Measurements from ENCODE around the gene MRPL4. TPM values are rescaled to one million over a fixed set of nuclear protein-coding genes. Genes with fewer than 3 reads are reported as not detected.

The MRPL4 gene
- total RNA-seq: 90.5 TPM

GRCh38 chr19:10251792-10252694, at the start of gene MRPL4:
Gene MRPL4, plus strand, starts transcription at chr19:10252214. Its CDS starts 40 bp downstream, at chr19:10252254.
- peak; percentile 90 to 99 (median 97) for DNase-seq (ENCODE audit: low read depth in 2 of 3, low spot score in 2 of 3)

DNA sequence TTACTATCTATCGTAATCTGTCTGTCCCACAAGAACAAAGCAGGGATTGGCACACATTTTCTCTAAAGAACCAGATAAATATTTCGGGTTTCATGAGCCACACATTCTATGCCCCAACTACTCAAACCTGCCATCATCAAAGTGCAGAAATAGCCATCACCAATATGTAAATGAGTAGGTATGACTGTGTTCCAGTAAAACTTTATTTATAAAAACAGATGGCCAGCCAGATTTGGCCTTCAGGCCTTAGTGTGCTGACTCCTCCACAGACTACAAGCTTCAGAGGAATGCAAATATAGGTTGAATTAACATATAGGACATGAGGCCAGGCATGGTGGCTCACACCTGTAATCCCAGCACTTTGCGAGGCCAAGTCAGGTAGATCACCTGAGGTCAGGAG, 48.3 kb upstream of the MRPL4 start:
- DNase-seq (ENCODE audit: low read depth in 2 of 3, low spot score in 2 of 3): no peak

GRCh38 chr19:10205636-10206035, 46.4 kb upstream of the MRPL4 start:
- DNase-seq (ENCODE audit: low read depth in 2 of 3, low spot score in 2 of 3): no peak

- DNase-seq (ENCODE audit: low read depth in 2 of 3, low spot score in 2 of 3): no peak
Observed at GRCh38 chr19:10206226-10206885, 45.7 kb upstream of the MRPL4 start.

DNA sequence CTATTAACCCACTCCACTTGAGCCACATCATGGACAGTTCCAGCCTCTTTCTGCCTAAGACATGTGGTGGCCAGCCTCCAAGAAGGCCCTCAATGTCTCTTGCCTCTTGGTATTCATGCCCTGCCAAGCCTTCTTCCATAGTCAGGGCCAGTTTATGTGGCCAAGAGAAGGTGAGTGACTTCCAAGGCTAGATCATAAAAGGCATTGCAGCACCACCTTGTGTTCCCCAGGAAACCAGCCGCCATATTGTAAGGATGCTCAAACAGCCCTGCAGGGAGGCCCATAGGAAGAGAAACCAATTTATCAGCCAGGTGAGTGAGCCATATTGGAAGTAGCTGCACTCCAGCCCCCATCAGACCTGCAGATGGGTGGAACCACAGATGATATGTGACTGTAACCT, 45.0 kb upstream of the MRPL4 start:
- DNase-seq (ENCODE audit: low read depth in 2 of 3, low spot score in 2 of 3): no peak

DNA sequence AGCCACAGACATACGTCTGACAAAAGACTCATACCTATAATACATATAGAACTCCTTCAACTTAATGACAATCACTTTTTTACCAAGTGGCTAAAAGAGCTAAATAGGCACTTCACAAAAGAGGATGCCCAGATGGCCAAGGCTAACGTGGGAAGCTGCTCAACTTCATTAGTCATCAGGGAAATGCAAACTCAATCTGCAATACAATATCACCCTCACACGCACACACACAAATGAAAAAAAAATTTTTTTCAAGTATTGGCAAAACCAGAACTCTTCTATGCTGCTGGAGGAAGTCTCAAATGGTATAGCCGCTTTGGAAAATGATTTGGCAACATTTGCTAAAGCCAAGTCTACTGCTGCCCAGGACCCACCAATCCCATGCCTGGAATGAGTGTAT, 42.7 kb upstream of the MRPL4 start:
- DNase-seq (ENCODE audit: low read depth in 2 of 3, low spot score in 2 of 3): no peak

DNA sequence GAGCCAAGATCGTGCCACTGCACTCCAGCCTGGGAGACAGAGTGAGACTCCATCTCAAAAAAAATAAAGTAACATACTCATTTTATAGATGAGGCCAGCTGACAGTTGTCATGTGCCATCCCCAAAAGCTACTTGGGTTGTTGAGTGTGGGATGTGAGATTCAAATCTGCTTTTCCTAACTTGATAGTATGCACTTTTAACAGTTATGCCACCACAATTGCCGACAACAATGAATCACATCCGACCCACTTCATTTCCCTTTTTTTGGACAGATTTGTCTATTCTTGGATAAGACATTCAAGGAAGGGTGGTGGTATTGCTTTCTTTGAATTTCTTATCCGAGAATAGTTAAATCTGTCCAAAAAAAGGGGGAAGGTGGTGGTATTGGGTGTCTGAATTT, 41.0 kb upstream of the MRPL4 start:
- DNase-seq (ENCODE audit: low read depth in 2 of 3, low spot score in 2 of 3): no peak

- DNase-seq (ENCODE audit: low read depth in 2 of 3, low spot score in 2 of 3): no peak
Observed at GRCh38 chr19:10211691-10212090, 40.3 kb upstream of the MRPL4 start.

GRCh38 chr19:10214784-10215183, 37.2 kb upstream of the MRPL4 start:
- no peak for DNase-seq (ENCODE audit: low read depth in 2 of 3, low spot score in 2 of 3)

- DNase-seq (ENCODE audit: low read depth in 2 of 3, low spot score in 2 of 3): no peak
Observed at GRCh38 chr19:10217085-10217484, 34.9 kb upstream of the MRPL4 start.

GRCh38 chr19:10219678-10220077, 32.3 kb upstream of the MRPL4 start:
- DNase-seq (ENCODE audit: low read depth in 2 of 3, low spot score in 2 of 3): peak in 2 of 3 donors; percentile 70 to 79

DNA sequence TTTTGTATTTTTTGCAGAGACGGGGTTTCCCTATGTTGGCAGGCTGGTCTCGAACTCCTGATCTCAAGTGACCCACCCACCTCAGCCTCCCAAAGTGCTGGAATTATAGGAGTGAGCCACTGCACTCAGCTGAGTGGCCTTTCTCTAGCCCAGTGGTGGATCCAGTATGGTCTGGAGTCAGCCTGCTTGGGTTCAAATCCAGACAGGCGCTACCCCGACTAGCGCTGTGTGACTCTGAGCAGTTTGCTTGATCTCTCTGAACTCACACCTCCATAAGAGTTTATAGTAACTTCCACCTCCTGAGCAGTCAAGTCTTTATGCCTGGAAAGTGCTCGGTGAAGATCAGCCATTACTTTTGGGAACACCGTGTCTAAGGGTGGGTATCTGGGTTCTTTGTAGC, 31.3 kb upstream of the MRPL4 start:
- DNase-seq (ENCODE audit: low read depth in 2 of 3, low spot score in 2 of 3): no peak

DNA sequence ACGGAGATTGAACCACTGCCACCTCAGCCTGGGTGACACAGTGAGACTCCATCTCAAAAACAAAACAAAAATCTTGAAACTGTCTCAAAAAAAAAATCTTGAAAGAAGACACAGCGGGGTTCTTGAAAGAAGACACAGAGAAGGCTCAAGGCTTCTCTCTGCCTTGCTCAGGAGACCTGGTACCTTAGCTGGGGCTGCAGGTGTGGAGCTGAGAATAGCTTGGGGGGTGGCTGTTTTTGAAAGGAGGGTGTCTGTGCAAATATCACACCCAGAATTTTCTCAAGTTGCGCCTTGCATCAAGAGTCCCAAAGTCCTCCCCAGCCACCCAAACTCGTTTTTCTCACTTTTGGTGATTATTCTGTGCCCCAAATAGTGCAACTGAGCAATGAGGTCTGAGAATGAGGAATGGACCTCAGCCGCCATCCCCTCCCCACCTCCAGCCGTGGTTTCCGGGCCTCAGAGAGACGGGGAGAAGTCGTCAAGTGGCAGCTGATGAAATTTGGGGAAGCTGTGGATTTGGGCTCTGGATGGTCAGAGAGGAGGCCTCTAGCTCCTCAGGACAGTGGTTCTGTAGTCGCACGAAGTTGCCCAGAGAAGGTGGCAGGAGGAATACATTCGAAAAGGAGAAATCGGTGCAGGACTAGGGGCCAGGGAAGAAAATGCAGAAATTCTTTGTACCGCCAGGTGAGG, 29.7 kb upstream of the MRPL4 start:
- peak in 1 of 3 donors; percentile 19 for DNase-seq (ENCODE audit: low read depth in 2 of 3, low spot score in 2 of 3)

GRCh38 chr19:10223488-10224213, 28.4 kb upstream of the MRPL4 start:
- no peak for DNase-seq (ENCODE audit: low read depth in 2 of 3, low spot score in 2 of 3)

DNA sequence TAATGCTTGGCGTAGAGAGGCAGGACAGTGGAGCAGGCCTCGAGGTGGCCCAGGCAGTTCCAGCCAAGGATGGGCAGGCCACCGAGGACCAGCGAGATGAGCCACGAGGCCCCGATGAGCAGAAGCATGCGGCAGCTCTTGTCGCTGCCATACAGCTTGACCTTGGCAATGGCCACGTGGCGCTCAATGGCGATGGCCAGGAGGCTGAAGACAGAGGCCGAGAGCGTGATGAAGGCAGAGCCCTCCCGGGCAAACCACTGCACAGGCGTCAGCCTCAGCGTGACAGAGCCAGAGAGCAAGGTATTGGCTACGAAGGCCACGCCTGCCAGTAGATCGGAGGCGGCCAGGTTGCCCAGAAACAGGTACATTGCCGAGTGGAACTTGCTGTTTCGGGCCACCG, 27.7 kb upstream of the MRPL4 start:
- DNase-seq (ENCODE audit: low read depth in 2 of 3, low spot score in 2 of 3): no peak

GRCh38 chr19:10226021-10226375, 26.0 kb upstream of the MRPL4 start:
- DNase-seq (ENCODE audit: low read depth in 2 of 3, low spot score in 2 of 3): no peak

GRCh38 chr19:10226376-10227025, 25.5 kb upstream of the MRPL4 start:
- no peak for DNase-seq (ENCODE audit: low read depth in 2 of 3, low spot score in 2 of 3)

GRCh38 chr19:10227026-10227971, 24.7 kb upstream of the MRPL4 start:
- DNase-seq (ENCODE audit: low read depth in 2 of 3, low spot score in 2 of 3): no peak

DNA sequence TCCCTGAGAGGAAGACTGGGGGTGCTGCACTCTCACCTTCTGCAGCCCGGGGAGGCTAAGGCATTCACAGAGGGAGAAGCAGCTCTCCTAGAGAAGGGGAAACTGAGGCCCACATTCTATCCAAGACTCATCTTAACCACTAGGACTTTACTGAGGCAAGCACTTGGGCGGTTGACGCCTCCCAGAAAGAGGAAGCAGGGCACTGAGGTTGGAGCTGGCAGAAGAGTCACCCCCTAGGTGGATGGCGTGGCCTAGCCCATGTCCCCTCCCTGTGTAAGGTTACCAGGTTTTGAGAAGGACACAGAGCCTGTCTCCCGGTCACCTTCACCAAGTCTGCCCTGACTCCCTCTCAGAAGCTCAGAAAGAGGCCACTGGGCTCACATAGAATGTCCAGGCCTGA, 23.6 kb upstream of the MRPL4 start:
- no peak for DNase-seq (ENCODE audit: low read depth in 2 of 3, low spot score in 2 of 3)

Data from hematopoietic multipotent progenitor cell (in vitro differentiated cells).